ENCODE data around the gene ADARB1.

Gene ADARB1

DNA sequence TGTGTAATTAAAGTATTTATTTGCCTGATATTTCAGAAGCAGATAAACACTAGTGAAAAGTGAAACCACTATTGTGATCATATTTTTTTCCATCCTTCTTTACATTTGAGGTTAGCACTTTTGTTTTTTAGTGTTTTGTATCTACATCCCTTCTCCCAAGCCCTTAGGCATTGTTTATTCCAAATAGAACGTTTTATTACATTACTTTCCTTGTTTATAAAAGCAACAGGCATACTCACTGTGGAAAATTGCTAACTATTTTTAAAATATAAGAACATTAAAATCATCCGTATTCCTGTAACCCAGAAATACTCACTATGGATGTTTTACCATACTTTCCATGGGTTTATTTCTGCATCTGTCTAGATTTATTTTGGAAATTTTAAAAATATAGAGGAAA is 109.5 kb downstream of the ADARB1 start:
- DNase-seq (ENCODE audit: low read depth): no peak
- H3K4me3 ChIP-seq (ENCODE audit: low read depth, low read length): no peak overlapping the region
- TF ChIP-seq, protein P1, sequence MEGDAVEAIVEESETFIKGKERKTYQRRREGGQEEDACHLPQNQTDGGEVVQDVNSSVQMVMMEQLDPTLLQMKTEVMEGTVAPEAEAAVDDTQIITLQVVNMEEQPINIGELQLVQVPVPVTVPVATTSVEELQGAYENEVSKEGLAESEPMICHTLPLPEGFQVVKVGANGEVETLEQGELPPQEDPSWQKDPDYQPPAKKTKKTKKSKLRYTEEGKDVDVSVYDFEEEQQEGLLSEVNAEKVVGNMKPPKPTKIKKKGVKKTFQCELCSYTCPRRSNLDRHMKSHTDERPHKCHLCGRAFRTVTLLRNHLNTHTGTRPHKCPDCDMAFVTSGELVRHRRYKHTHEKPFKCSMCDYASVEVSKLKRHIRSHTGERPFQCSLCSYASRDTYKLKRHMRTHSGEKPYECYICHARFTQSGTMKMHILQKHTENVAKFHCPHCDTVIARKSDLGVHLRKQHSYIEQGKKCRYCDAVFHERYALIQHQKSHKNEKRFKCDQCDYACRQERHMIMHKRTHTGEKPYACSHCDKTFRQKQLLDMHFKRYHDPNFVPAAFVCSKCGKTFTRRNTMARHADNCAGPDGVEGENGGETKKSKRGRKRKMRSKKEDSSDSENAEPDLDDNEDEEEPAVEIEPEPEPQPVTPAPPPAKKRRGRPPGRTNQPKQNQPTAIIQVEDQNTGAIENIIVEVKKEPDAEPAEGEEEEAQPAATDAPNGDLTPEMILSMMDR (IDR thresholded peaks at IDR 0.05; ENCODE audit: low read depth, low read length): no peak
- TF ChIP-seq MYC (IDR thresholded peaks at IDR 0.05; ENCODE audit: low read depth, low read length) (no peak), POLR2A (IDR thresholded peaks at IDR 0.05; ENCODE audit: extremely low read depth, insufficient read length) (no peak)
- TF ChIP-seq, protein P2, sequence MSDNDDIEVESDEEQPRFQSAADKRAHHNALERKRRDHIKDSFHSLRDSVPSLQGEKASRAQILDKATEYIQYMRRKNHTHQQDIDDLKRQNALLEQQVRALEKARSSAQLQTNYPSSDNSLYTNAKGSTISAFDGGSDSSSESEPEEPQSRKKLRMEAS (IDR thresholded peaks at IDR 0.05; ENCODE audit: low read depth, low read length): no peak

DNA sequence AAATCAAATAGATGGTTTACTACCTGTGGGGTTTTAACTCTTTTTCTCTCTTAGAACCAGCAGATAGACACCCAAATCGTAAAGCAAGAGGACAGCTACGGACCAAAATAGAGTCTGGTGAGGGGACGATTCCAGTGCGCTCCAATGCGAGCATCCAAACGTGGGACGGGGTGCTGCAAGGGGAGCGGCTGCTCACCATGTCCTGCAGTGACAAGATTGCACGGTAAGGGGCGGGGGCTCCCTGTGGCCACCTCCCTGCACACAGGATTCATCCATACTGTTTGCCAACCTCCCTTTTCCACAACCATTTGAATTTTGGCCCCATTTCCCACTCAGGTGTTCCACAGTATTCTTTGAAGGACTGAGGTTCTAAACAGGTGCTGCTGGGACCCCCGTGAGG is 110.5 kb downstream of the ADARB1 start:
- TF ChIP-seq, protein P2 (IDR thresholded peaks at IDR 0.05; ENCODE audit: low read depth, low read length): no peak
- no peak for TF ChIP-seq MYC (IDR thresholded peaks at IDR 0.05; ENCODE audit: low read depth, low read length)
- no peak for DNase-seq (ENCODE audit: low read depth)
- no peak overlapping the region for H3K4me3 ChIP-seq (ENCODE audit: low read depth, low read length)

DNA sequence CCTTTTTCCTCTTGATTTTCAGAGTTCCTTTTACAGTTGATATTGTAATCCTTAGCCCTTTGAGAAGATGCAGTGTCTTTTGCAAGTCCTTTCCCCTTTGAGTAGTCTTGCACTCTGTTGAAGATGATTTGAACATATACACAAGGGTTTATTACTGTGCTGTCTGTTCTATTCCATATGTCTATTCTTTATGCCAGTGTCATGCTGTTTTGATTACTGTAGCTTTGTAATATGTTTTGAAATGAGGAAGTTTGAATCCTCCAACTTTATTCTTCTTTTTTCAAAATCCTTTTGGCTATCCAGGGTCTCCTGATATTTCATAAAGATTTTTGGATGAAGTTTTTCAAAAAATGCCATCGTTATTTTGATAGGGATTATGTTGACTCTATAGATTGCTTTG is 112.3 kb downstream of the ADARB1 start:
- TF ChIP-seq MYC (IDR thresholded peaks at IDR 0.05; ENCODE audit: low read depth, low read length): no peak
- TF ChIP-seq, protein P1 (IDR thresholded peaks at IDR 0.05; ENCODE audit: low read depth, low read length): no peak
- no peak for TF ChIP-seq POLR2A (IDR thresholded peaks at IDR 0.05; ENCODE audit: extremely low read depth, insufficient read length)
- TF ChIP-seq, protein P2 (IDR thresholded peaks at IDR 0.05; ENCODE audit: low read depth, low read length): no peak
- DNase-seq (ENCODE audit: low read depth): no peak
- no peak overlapping the region for H3K4me3 ChIP-seq (ENCODE audit: low read depth, low read length)

DNA sequence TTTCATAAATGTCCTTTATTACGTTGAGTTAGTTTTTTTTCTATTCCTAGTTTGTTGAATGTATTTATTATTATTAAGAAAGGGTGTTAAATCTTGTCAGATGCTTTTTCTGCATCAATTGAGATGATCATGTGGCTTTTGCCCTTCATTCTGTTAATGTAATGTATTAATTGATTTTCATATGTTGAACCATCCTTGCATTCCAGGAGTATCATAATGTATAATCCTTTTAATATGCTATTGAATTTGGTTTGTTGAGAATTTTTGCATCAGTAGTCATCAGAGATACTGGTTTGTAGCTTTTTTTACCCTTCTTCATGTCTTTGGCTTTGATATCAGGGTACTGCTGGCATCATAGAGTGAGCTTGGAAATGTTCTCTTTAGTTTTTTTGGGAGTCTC is 113.3 kb downstream of the ADARB1 start:
- H3K4me3 ChIP-seq (ENCODE audit: low read depth, low read length): no peak overlapping the region
- TF ChIP-seq POLR2A (IDR thresholded peaks at IDR 0.05; ENCODE audit: extremely low read depth, insufficient read length): no peak
- no peak for TF ChIP-seq MYC (IDR thresholded peaks at IDR 0.05; ENCODE audit: low read depth, low read length)
- TF ChIP-seq, protein P1 (IDR thresholded peaks at IDR 0.05; ENCODE audit: low read depth, low read length): no peak
- TF ChIP-seq, protein P2 (IDR thresholded peaks at IDR 0.05; ENCODE audit: low read depth, low read length): no peak
- no peak for DNase-seq (ENCODE audit: low read depth)

DNA sequence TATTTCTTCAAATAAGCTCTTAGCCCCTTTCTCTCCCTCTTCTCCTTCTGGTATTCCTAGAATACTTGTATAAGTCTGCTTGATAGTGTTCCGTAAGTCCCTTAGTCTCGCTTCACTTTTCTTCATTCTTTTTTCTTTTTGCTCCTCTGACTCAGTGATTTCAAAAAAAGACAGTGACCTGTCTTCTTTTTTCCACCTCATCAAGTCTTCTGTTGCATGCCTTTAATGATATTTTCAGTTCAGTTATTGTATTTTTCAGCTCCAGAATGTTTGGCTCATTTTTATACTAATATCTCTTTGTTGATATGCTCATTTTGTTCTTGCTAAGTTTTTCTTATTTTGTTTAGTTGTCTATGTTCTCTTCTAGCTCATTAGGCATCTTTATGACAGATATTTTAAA is 115.6 kb downstream of the ADARB1 start:
- TF ChIP-seq MYC (IDR thresholded peaks at IDR 0.05; ENCODE audit: low read depth, low read length) (no peak), POLR2A (IDR thresholded peaks at IDR 0.05; ENCODE audit: extremely low read depth, insufficient read length) (no peak)
- TF ChIP-seq, protein P1 (IDR thresholded peaks at IDR 0.05; ENCODE audit: low read depth, low read length): no peak
- TF ChIP-seq, protein P2 (IDR thresholded peaks at IDR 0.05; ENCODE audit: low read depth, low read length): no peak
- H3K4me3 ChIP-seq (ENCODE audit: low read depth, low read length): no peak overlapping the region
- no peak for DNase-seq (ENCODE audit: low read depth)

DNA sequence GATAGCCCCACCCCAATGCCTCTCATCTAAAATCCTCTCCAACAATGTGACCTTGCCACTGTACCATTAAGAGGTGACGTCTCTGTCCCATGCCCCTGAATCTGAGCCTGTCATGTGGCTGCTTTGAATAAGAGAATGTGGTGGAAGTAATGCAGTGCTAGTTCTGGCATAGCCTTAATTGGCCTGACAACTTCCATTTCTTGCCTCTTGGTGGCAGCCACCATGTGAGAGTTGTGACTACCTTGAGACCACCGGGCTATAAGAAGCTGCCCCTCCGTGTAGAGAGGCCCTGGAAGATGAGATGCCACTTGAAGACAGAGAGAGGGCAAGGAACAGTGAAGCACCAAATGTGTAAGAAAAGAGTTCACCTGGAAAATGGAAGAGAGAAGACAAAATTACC is 118.0 kb downstream of the ADARB1 start:
- H3K4me3 ChIP-seq (ENCODE audit: low read depth, low read length): no peak overlapping the region
- no peak for TF ChIP-seq MYC (IDR thresholded peaks at IDR 0.05; ENCODE audit: low read depth, low read length)
- TF ChIP-seq, protein P1 (IDR thresholded peaks at IDR 0.05; ENCODE audit: low read depth, low read length): no peak
- TF ChIP-seq, protein P2 (IDR thresholded peaks at IDR 0.05; ENCODE audit: low read depth, low read length): no peak
- TF ChIP-seq POLR2A (IDR thresholded peaks at IDR 0.05; ENCODE audit: extremely low read depth, insufficient read length): no peak
- DNase-seq (ENCODE audit: low read depth): no peak

All from NB4 (cell line).